Cardiac muscle cell (in vitro differentiated cells and primary cell): ENCODE measurements around the gene KCNIP4. TPM values are rescaled to one million over a fixed set of nuclear protein-coding genes. Genes with fewer than 3 reads are reported as not detected.

Experiments
- DNase-seq, 2 donors: peaks; one replicate each; pipeline versions ENCODE4 v3.0.0 to v3.0.0-alpha.2; 2010 to 2017; ENCODE audit warnings: low read depth in 1 of 2, low spot score in 1 of 2
- H3K27ac ChIP-seq: fragments of 200-600 bp; sonication (generic); 2 replicates; pipeline ENCODE4 v1.5.1; 2016
- H3K27me3 ChIP-seq: fragments of 200-600 bp; sonication (generic); 2 replicates; pipeline ENCODE4 v1.6.0; 2016; ENCODE audit warnings: control low read depth
- H3K36me3 ChIP-seq: fragments of 200-600 bp; sonication (generic); 2 replicates; pipeline ENCODE4 v1.5.1; 2016; ENCODE audit warnings: control low read depth
- H3K4me1 ChIP-seq: fragments of 200-600 bp; sonication (generic); 2 replicates; pipeline ENCODE4 v1.8.1; 2017; ENCODE audit warnings: low read depth, mild to moderate bottlenecking, mixed run types
- H3K4me3 ChIP-seq: fragments of 200-600 bp; sonication (generic); 2 replicates; pipeline ENCODE4 v1.5.1; 2016; ENCODE audit warnings: mild to moderate bottlenecking
- H3K9me3 ChIP-seq: fragments of 200-600 bp; sonication (generic); 2 replicates; pipeline ENCODE4 v1.5.1; 2017; ENCODE audit warnings: low read depth, mild to moderate bottlenecking, control low read depth
- CTCF ChIP-seq: IDR thresholded peaks from 2 replicates; pipeline ENCODE4 v1.5.1; 2012; ENCODE audit warnings: low read depth, mild to moderate bottlenecking, low read length
- polyA plus RNA-seq: library from polyadenylated mRNA; unstranded; fragments of >200 nt; fragmentation: Nextera tagmentation; extraction: Ambion mirVana; gene quantifications from 2 replicates; pipeline ENCODE4 v1.2.1, GENCODE V29; 2016
- total RNA-seq: library from RNA; depleted of rRNA; stranded (reverse); fragments of >200 nt; gene quantifications from 2 replicates; pipeline ENCODE4 v1.2.3, GENCODE V29; 2016

KCNIP4 gene
- total and polyA plus RNA-seq, 2 experiments from 2014 or later, result 14.5 to 15.9 TPM

- H3K4me1 ChIP-seq, result peaks cover 3% of the 10 kb centered on the region
- H3K9me3 ChIP-seq, result no peaks in the 10 kb centered on the region
- no peak overlapping the region for H3K27ac ChIP-seq
- H3K36me3 ChIP-seq, result no peaks in the 10 kb centered on the region
- H3K27me3 ChIP-seq, result no peaks in the 10 kb centered on the region
- no peak overlapping the region for H3K4me3 ChIP-seq
- no peak for TF ChIP-seq CTCF
- DNase-seq, result no peak
Measured at GRCh38 chr4:21873145-21873544, 75.4 kb downstream of the KCNIP4 start.

GRCh38 chr4:21872101-21872500 is 76.5 kb downstream of the KCNIP4 start:
- peaks cover 3% of the 10 kb centered on the region for H3K4me1 ChIP-seq
- no peak for TF ChIP-seq CTCF
- no peaks in the 10 kb centered on the region for H3K36me3 ChIP-seq
- no peaks in the 10 kb centered on the region for H3K9me3 ChIP-seq
- no peaks in the 10 kb centered on the region for H3K27me3 ChIP-seq
- H3K4me3 ChIP-seq, result no peak overlapping the region
- peak overlapping the region; percentile 44 for H3K27ac ChIP-seq
- DNase-seq, result peak in 1 of 2 donors; percentile 81

GRCh38 chr4:21869978-21870745 is 78.4 kb downstream of the KCNIP4 start:
- Histone ChIP-seq H3K27ac (no peak overlapping the region), H3K4me3 (no peak overlapping the region), H3K4me1 (peaks cover 3% of the 10 kb centered on the region), H3K27me3 (no peaks in the 10 kb centered on the region), H3K9me3 (no peaks in the 10 kb centered on the region), H3K36me3 (no peaks in the 10 kb centered on the region)
- no peak for DNase-seq
- no peak for TF ChIP-seq CTCF

- TF ChIP-seq CTCF, result no peak
- H3K27ac ChIP-seq, result no peak overlapping the region
- H3K4me1 ChIP-seq, result no peaks in the 10 kb centered on the region
- no peaks in the 10 kb centered on the region for H3K9me3 ChIP-seq
- H3K4me3 ChIP-seq, result no peak overlapping the region
- no peaks in the 10 kb centered on the region for H3K36me3 ChIP-seq
- H3K27me3 ChIP-seq, result no peaks in the 10 kb centered on the region
- no peak for DNase-seq
Measured at GRCh38 chr4:21864686-21865085, 83.9 kb downstream of the KCNIP4 start.

- H3K9me3 ChIP-seq, result no peaks in the 10 kb centered on the region
- no peak for TF ChIP-seq CTCF
- no peaks in the 10 kb centered on the region for H3K36me3 ChIP-seq
- no peaks in the 10 kb centered on the region for H3K4me1 ChIP-seq
- no peak overlapping the region for H3K27ac ChIP-seq
- H3K27me3 ChIP-seq, result no peaks in the 10 kb centered on the region
- no peak overlapping the region for H3K4me3 ChIP-seq
- no peak for DNase-seq
Measured at GRCh38 chr4:21862917-21863316, 85.7 kb downstream of the KCNIP4 start.
